IMR-90 (cell line): ENCODE results near the gene PRKN. TPM values are rescaled to one million over a fixed set of nuclear protein-coding genes. Genes with fewer than 3 reads are reported as not detected.

Experiments
- ATAC-seq: fragments of 200-7000 bp; cut with Tn5 transposase; 2 replicates; pipeline ENCODE4 v1.9.1; 2020; ENCODE audit warnings: low read depth, mild to moderate bottlenecking, moderate library complexity
- BruUV-seq: library from RNA; stranded (reverse); fragments of 400-500 nt; replicated peaks from 2 replicates; lab custom pipeline; 2021; lab: Mats Ljungman, UMichigan
- CTCF ChIA-PET: fragments of 300-600 bp; formaldehyde crosslinking; extraction: SDS; loops from one replicate; lab custom pipeline; 2021; ENCODE audit warnings: antibody characterized with exemption; lab: Yijun Ruan, JAX
- POLR2A ChIA-PET: fragments of 300-600 bp; sonication (Branson Sonifier 250); formaldehyde crosslinking; loops from one replicate; lab custom pipeline; 2022; ENCODE audit warnings: antibody characterized with exemption; ENCODE audit not compliant: unreplicated experiment; lab: Charles Lee
- DNase-seq: peaks from one replicate; pipeline ENCODE4 v3.0.0; 2013
- H2AFZ ChIP-seq: replicated peaks from 2 replicates; pipeline ENCODE3; 2013; ENCODE audit warnings: low read length, mild to moderate bottlenecking; ENCODE audit not compliant: poor library complexity
- H2AK5ac ChIP-seq: 2 replicates; pipeline ENCODE4 v1.6.1; 2013; ENCODE audit warnings: low read depth, low read length, inconsistent platforms
- H2AK9ac ChIP-seq: replicated peaks from 2 replicates; pipeline ENCODE3; 2013; ENCODE audit warnings: mild to moderate bottlenecking, low read depth, low read length, moderate library complexity; ENCODE audit not compliant: poor library complexity
- H2BK120ac ChIP-seq: 2 replicates; pipeline ENCODE4 v1.6.1; 2013; ENCODE audit warnings: low read depth, low read length, inconsistent platforms
- H2BK15ac ChIP-seq: 3 replicates; pipeline ENCODE4 v1.6.1; 2013; ENCODE audit warnings: low read depth, low read length, inconsistent platforms
- H2BK20ac ChIP-seq: 2 replicates; pipeline ENCODE4 v1.6.1; 2013; ENCODE audit warnings: low read depth, mild to moderate bottlenecking, inconsistent platforms, low read length, moderate library complexity
- H2BK5ac ChIP-seq: 2 replicates; pipeline ENCODE4 v1.6.1; 2013; ENCODE audit warnings: mild to moderate bottlenecking, low read depth, low read length, inconsistent platforms; ENCODE audit not compliant: poor library complexity, severe bottlenecking
- H3K14ac ChIP-seq: replicated peaks from 2 replicates; pipeline ENCODE4 v1.6.1; 2013; ENCODE audit warnings: low read depth, low read length, inconsistent platforms
- H3K18ac ChIP-seq: 2 replicates; pipeline ENCODE4 v1.6.1; 2013; ENCODE audit warnings: low read depth, low read length, control low read depth
- H3K23ac ChIP-seq: 2 replicates; pipeline ENCODE4 v1.6.1; 2013; ENCODE audit warnings: low read depth, low read length, inconsistent platforms
- H3K27ac ChIP-seq: 2 replicates; pipeline ENCODE4 v1.5.1; 2013; ENCODE audit warnings: mild to moderate bottlenecking, control low read depth, low read length; ENCODE audit not compliant: insufficient read depth
- H3K27me3 ChIP-seq: 2 replicates; pipeline ENCODE4 v1.6.1; 2013; ENCODE audit warnings: low read length; ENCODE audit not compliant: control insufficient read depth, insufficient read depth
- H3K36me3 ChIP-seq: 2 replicates; pipeline ENCODE4 v1.6.1; 2013; ENCODE audit warnings: low read length, mixed read lengths; ENCODE audit not compliant: control insufficient read depth, insufficient read depth
- H3K4ac ChIP-seq: 2 replicates; pipeline ENCODE4 v1.6.1; 2013; ENCODE audit warnings: low read depth, low read length, inconsistent platforms
- H3K4me1 ChIP-seq: 2 replicates; pipeline ENCODE4 v1.6.1; 2013; ENCODE audit warnings: low read length, mixed read lengths; ENCODE audit not compliant: control insufficient read depth, insufficient read depth
- H3K4me2 ChIP-seq: 2 replicates; pipeline ENCODE4 v1.6.1; 2013; ENCODE audit warnings: low read depth, mild to moderate bottlenecking, control low read depth, low read length, moderate library complexity
- H3K4me3 ChIP-seq: 2 replicates; pipeline ENCODE4 v1.5.1; 2013; ENCODE audit warnings: low read depth, mild to moderate bottlenecking, control low read depth, low read length, moderate library complexity; ENCODE audit not compliant: insufficient read depth
- H3K56ac ChIP-seq: 2 replicates; pipeline ENCODE4 v1.6.1; 2013; ENCODE audit warnings: low read length, inconsistent platforms; ENCODE audit not compliant: insufficient read depth; ENCODE audit errors: extremely low read depth
- H3K79me1 ChIP-seq, 2 experiments: 2 replicates each; pipeline ENCODE4 v1.6.1; 2013; ENCODE audit warnings: low read length in 2 of 2, inconsistent platforms in 1 of 2, low read depth in 1 of 2
- H3K9ac ChIP-seq: 2 replicates; pipeline ENCODE4 v1.6.1; 2013; ENCODE audit warnings: low read depth, low read length, control low read depth
- H3K9me1 ChIP-seq: 2 replicates; pipeline ENCODE4 v1.6.1; 2013; ENCODE audit warnings: low read length, inconsistent platforms; ENCODE audit not compliant: insufficient read depth
- H3K9me3 ChIP-seq: 2 replicates; pipeline ENCODE4 v1.6.1; 2013; ENCODE audit warnings: low read length; ENCODE audit not compliant: control insufficient read depth, insufficient read depth
- H4K20me1 ChIP-seq: 2 replicates; pipeline ENCODE4 v1.6.1; 2013; ENCODE audit warnings: low read length, inconsistent platforms; ENCODE audit not compliant: insufficient read depth
- H4K5ac ChIP-seq: 2 replicates; pipeline ENCODE4 v1.6.1; 2013; ENCODE audit warnings: mild to moderate bottlenecking, low read depth, low read length, control low read depth
- H4K8ac ChIP-seq, 2 experiments: 2 replicates each; pipeline ENCODE4 v1.6.1; 2013; ENCODE audit warnings: low read depth in 2 of 2, low read length in 2 of 2, control low read depth in 1 of 2, inconsistent platforms in 1 of 2
- H4K91ac ChIP-seq: 2 replicates; pipeline ENCODE4 v1.6.1; 2013; ENCODE audit warnings: low read depth, low read length, inconsistent platforms; ENCODE audit not compliant: insufficient read depth
- CHD1 ChIP-seq: IDR thresholded peaks from 2 replicates; pipeline ENCODE4 v1.6.1; 2012; ENCODE audit warnings: low read depth, low read length, improper control_type of control experiment
- CTCF ChIP-seq: conservative IDR thresholded peaks from 2 replicates; pipeline ENCODE4 v1.5.1; 2012; ENCODE audit warnings: mild to moderate bottlenecking, low read depth, low read length, improper control_type of control experiment
- MAFK ChIP-seq: IDR thresholded peaks from 2 replicates; pipeline ENCODE4 v1.6.1; 2012; ENCODE audit warnings: low read depth, low read length, improper control_type of control experiment
- MAZ ChIP-seq: IDR thresholded peaks from 2 replicates; pipeline ENCODE4 v1.6.1; 2012; ENCODE audit warnings: low read depth, mild to moderate bottlenecking, low read length, improper control_type of control experiment, moderate library complexity, borderline replicate concordance
- MXI1 ChIP-seq: IDR thresholded peaks from 2 replicates; pipeline ENCODE4 v1.6.1; 2012; ENCODE audit warnings: low read depth, mild to moderate bottlenecking, low read length, moderate library complexity, borderline replicate concordance
- NFE2L2 ChIP-seq: fragments of 150-350 bp; IDR thresholded peaks from 2 replicates; pipeline ENCODE4 v1.6.1; 2016; ENCODE audit warnings: low read depth, mild to moderate bottlenecking, low read length
- RAD21 ChIP-seq: IDR thresholded peaks from 2 replicates; pipeline ENCODE4 v1.6.1; 2012; ENCODE audit warnings: low read length, improper control_type of control experiment
- RCOR1 ChIP-seq: IDR thresholded peaks from 2 replicates; pipeline ENCODE4 v1.6.1; 2012; ENCODE audit warnings: mild to moderate bottlenecking, low read length, improper control_type of control experiment; ENCODE audit not compliant: insufficient replicate concordance
- RFX5 ChIP-seq: IDR thresholded peaks from 2 replicates; pipeline ENCODE4 v1.8.0; 2012; ENCODE audit warnings: low read depth, mild to moderate bottlenecking, low read length, moderate library complexity
- WGBS, 2 experiments: methylation state at CpG; one replicate each; pipeline versions ENCODE4 v1.1.5 to v1.1.7; 2013; ENCODE audit warnings: missing lambda C conversion rate in 2 of 2; ENCODE audit not compliant: insufficient read length in 1 of 2; ENCODE audit errors: extremely low coverage in 2 of 2; 5-methylcytosine and 5-hydroxymethylcytosine counted together
- dilution Hi-C: fragments of 300-500 bp; cut with HindIII; formaldehyde crosslinking; loops from one replicate; pipeline ENCODE4 v1.14.3; 2018; ENCODE audit warnings: low sequenced_read_pairs; ENCODE audit not compliant: unreplicated experiment
- in situ Hi-C: fragments of 300-500 bp; cut with MboI; formaldehyde crosslinking; loops from 3 replicates; pipeline ENCODE4 v1.14.3; 2019; ENCODE audit warnings: low sequenced_read_pairs, inconsistent platforms, mixed read lengths
- intact Hi-C: fragments of 100-400 bp; cut with micrococcal nuclease; formaldehyde crosslinking; loops from 2 replicates; pipeline ENCODE4 v1.10.0; 2022
- polyA plus RNA-seq, 3 experiments: library from polyadenylated mRNA; depleted of rRNA; stranded (reverse); fragments of >200 nt; gene quantifications; 2 replicates each; pipeline ENCODE4 v1.2.3, GENCODE V29; 2012; ENCODE audit warnings: low replicate concordance in 1 of 3
- total RNA-seq: library from RNA; depleted of rRNA; stranded (reverse); fragments of >200 nt; gene quantifications from 2 replicates; pipeline ENCODE4 v1.2.3, GENCODE V29; 2012
- TF ChIP-seq, protein P1 (sequence below): fragments of 150-350 bp; IDR thresholded peaks from 2 replicates; pipeline ENCODE4 v1.6.1; 2016; ENCODE audit warnings: low read depth, mild to moderate bottlenecking, low read length, moderate library complexity, borderline replicate concordance
- TF ChIP-seq, protein P2 (sequence below): fragments of 150-350 bp; IDR thresholded peaks from 2 replicates; pipeline ENCODE4 v1.6.1; 2017; ENCODE audit warnings: mild to moderate bottlenecking, antibody characterized with exemption, low read length, low read depth

Gene PRKN
- total and polyA plus RNA-seq, 2 of the 4 experiments (the other 2 are of a cell fraction) = 0.15 to 0.18 TPM

DNA sequence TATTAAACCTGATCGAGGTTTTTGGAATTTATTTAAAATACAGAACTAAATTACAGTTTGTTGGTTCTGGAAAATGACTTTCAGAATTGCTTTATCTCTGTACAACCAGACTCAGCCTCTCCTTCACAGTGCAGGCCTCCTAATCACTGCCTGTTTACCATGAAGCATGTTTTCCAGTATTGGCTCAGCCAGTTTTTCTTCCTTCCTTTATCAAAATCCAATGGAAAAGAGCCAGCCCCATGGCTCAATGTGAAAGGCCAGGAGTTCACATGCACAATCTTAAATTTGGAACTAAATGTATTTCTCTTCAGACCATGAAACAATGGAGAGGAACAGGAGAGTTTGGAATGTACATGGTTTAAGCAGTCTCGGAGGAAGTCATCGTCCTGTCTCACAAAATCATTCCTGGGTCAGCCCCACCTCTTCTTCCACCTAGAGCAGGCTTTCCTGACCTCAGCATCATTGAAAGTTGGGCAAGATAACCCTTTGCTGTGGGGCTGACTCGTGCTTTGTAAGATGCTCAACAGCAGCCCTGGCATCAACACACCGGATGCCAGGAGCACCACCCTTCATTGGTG lies 772.8 kb downstream of the PRKN start:
- H3K9ac ChIP-seq = no peak overlapping the region
- no peak overlapping the region for H3K23ac ChIP-seq
- no peak for ATAC-seq
- H3K56ac ChIP-seq = no peak overlapping the region
- H3K79me1 ChIP-seq = no peaks in the 10 kb centered on the region
- no peaks in the 10 kb centered on the region for H4K20me1 ChIP-seq
- H4K8ac ChIP-seq = no peak overlapping the region
- H2BK120ac ChIP-seq = no peak overlapping the region
- no peaks in the 10 kb centered on the region for H3K4me1 ChIP-seq
- BruUV-seq = no TSS peak
- H3K36me3 ChIP-seq = no peaks in the 10 kb centered on the region
- H2AK9ac ChIP-seq = no peak overlapping the region
- no peak overlapping the region for H2AFZ ChIP-seq
- dilution Hi-C loops = no loop called here
- TF ChIP-seq MAFK (no peak), RCOR1 (no peak), MAZ (no peak), CTCF (no peak), RFX5 (no peak), NFE2L2 (no peak), RAD21 (no peak), CHD1 (no peak), MXI1 (no peak)
- TF ChIP-seq, protein P1, sequence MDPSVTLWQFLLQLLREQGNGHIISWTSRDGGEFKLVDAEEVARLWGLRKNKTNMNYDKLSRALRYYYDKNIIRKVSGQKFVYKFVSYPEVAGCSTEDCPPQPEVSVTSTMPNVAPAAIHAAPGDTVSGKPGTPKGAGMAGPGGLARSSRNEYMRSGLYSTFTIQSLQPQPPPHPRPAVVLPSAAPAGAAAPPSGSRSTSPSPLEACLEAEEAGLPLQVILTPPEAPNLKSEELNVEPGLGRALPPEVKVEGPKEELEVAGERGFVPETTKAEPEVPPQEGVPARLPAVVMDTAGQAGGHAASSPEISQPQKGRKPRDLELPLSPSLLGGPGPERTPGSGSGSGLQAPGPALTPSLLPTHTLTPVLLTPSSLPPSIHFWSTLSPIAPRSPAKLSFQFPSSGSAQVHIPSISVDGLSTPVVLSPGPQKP = no peak
- TF ChIP-seq, protein P2, sequence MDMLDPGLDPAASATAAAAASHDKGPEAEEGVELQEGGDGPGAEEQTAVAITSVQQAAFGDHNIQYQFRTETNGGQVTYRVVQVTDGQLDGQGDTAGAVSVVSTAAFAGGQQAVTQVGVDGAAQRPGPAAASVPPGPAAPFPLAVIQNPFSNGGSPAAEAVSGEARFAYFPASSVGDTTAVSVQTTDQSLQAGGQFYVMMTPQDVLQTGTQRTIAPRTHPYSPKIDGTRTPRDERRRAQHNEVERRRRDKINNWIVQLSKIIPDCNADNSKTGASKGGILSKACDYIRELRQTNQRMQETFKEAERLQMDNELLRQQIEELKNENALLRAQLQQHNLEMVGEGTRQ = no peak
- H3K9me3 ChIP-seq = peaks cover 10% of the 10 kb centered on the region
- H3K4ac ChIP-seq = no peak overlapping the region
- WGBS, 2 experiments = no CpG with 5 or more reads among the region's 5 CpGs
- intact Hi-C loops = no loop called here
- H4K5ac ChIP-seq = no peak overlapping the region
- ChIA-PET POLR2A (no interaction called here), CTCF (no interaction called here)
- no peak overlapping the region for H2BK15ac ChIP-seq
- H3K18ac ChIP-seq = no peak overlapping the region
- H3K4me2 ChIP-seq = no peak overlapping the region
- in situ Hi-C loops = no loop called here
- no peak overlapping the region for H2AK5ac ChIP-seq
- H3K9me1 ChIP-seq = no peaks in the 10 kb centered on the region
- H3K27me3 ChIP-seq = no peaks in the 10 kb centered on the region
- no peak overlapping the region for H4K91ac ChIP-seq
- no peak for DNase-seq
- H2BK20ac ChIP-seq = no peak overlapping the region
- no peak overlapping the region for H3K14ac ChIP-seq
- H3K4me3 ChIP-seq = no peak overlapping the region
- no peak overlapping the region for H2BK5ac ChIP-seq
- H3K27ac ChIP-seq = no peak overlapping the region
